HepG2 (cell line): ENCODE data around the gene ACAD8. TPM values are rescaled to one million over a fixed set of nuclear protein-coding genes. Genes with fewer than 3 reads are reported as not detected.

Source experiments
- ATAC-seq: fragments of 200-7000 bp; cut with Tn5 transposase; 3 replicates; pipeline ENCODE4 v1.9.1; 2020; ENCODE audit warnings: mild to moderate bottlenecking, moderate library complexity
- BruUV-seq: library from RNA; stranded (reverse); fragments of 400-500 nt; replicated peaks from 2 replicates; lab custom pipeline; 2021; lab: Mats Ljungman, UMichigan
- CTCF ChIA-PET: fragments of 300-600 bp; formaldehyde crosslinking; extraction: SDS; loops from one replicate; lab custom pipeline; 2021; ENCODE audit warnings: low total read pairs, inconsistent platforms, low intra/inter-chr PET ratio; lab: Yijun Ruan, JAX
- POLR2A ChIA-PET: fragments of 350-600 bp; sonication (Branson Sonifier 250); formaldehyde crosslinking; loops from one replicate; lab custom pipeline; 2020; ENCODE audit warnings: antibody characterized with exemption, inconsistent platforms; lab: Yijun Ruan, JAX
- DNase-seq: peaks from one replicate; pipeline ENCODE4 v3.0.0-alpha.2; 2015; ENCODE audit warnings: low spot score
- FAIRE-seq: peaks from 3 replicates; lab custom pipeline; 2011; peaks lifted over from hg19 to GRCh38; lab: Jason Lieb, UNC
- H2AFZ ChIP-seq: one replicate; pipeline ENCODE4 v1.6.1; 2011; ENCODE audit warnings: low read length, inconsistent platforms
- H3K27ac ChIP-seq: fragments of 300-600 bp; 3 replicates; pipeline ENCODE4 v1.8.0; 2011; ENCODE audit warnings: mixed run types, mild to moderate bottlenecking, mixed read lengths, low read length, inconsistent platforms; ENCODE audit not compliant: insufficient read depth; ENCODE audit errors: extremely low read length
- H3K27me3 ChIP-seq, 2 experiments: fragments of 200-600 bp in 1 of 2; 2 replicates in 1 of 2; 3 replicates in 1 of 2; pipeline versions ENCODE4 v1.6.0 to v1.8.0; 2011; ENCODE audit warnings: low read length in 2 of 2, mild to moderate bottlenecking in 2 of 2, moderate library complexity in 2 of 2, inconsistent platforms in 1 of 2; ENCODE audit not compliant: insufficient read depth in 2 of 2, control insufficient read depth in 1 of 2
- H3K36me3 ChIP-seq, 2 experiments: fragments of 200-600 bp in 1 of 2; replicated peaks in 1 of 2; 2 replicates in 1 of 2; 3 replicates in 1 of 2; pipeline versions ENCODE4 v1.5.1 to v1.8.0; 2011; ENCODE audit warnings: low read length in 2 of 2, inconsistent platforms in 1 of 2; ENCODE audit not compliant: insufficient read depth in 2 of 2, control insufficient read depth in 1 of 2
- H3K4me1 ChIP-seq: 2 replicates; pipeline ENCODE4 v1.5.1; 2012; ENCODE audit warnings: low read length, inconsistent platforms; ENCODE audit not compliant: insufficient read depth
- H3K4me2 ChIP-seq: 2 replicates; pipeline ENCODE4 v1.6.0; 2011; ENCODE audit warnings: low read depth, low read length, inconsistent platforms
- H3K4me3 ChIP-seq, 3 experiments: fragments of 200-600 bp in 1 of 3; sonication (generic), shearing (Covaris generic) in 1 of 3; replicated peaks in 1 of 3; 2 replicates each; pipeline ENCODE4 v1.5.1; 2011 to 2016; ENCODE audit warnings: low read length in 3 of 3, inconsistent platforms in 2 of 3, low read depth in 2 of 3, mild to moderate bottlenecking in 2 of 3, control low read depth in 1 of 3, mixed read lengths in 1 of 3; ENCODE audit not compliant: insufficient read depth in 1 of 3
- H3K79me2 ChIP-seq: one replicate; pipeline ENCODE4 v1.6.1; 2011; ENCODE audit warnings: low read length, inconsistent platforms; ENCODE audit not compliant: insufficient read depth
- H3K9ac ChIP-seq: 2 replicates; pipeline ENCODE4 v1.6.0; 2011; ENCODE audit warnings: mild to moderate bottlenecking, low read depth, low read length, inconsistent platforms; ENCODE audit not compliant: insufficient read depth
- H3K9me3 ChIP-seq: 2 replicates; pipeline ENCODE4 v1.5.1; 2012; ENCODE audit warnings: mild to moderate bottlenecking, low read length
- H4K20me1 ChIP-seq: 2 replicates; pipeline ENCODE4 v1.6.0; 2011; ENCODE audit warnings: inconsistent platforms, mild to moderate bottlenecking, low read length, moderate library complexity; ENCODE audit not compliant: insufficient read depth
- ARNT ChIP-seq: fragments of 450-650 bp; IDR thresholded peaks from 2 replicates; pipeline ENCODE4 v1.6.1; 2017
- CEBPG ChIP-seq: IDR thresholded peaks from 2 replicates; pipeline ENCODE4 v1.6.1; 2016
- CHD4 ChIP-seq: fragments of 200-600 bp; sonication (generic); IDR thresholded peaks from 2 replicates; pipeline ENCODE4 v1.7.0; 2017; ENCODE audit warnings: mild to moderate bottlenecking, low read length, borderline replicate concordance
- HNRNPL ChIP-seq: fragments of 200-400 bp; formaldehyde crosslinking; IDR thresholded peaks from 2 replicates; pipeline ENCODE4 v1.6.1; 2017; ENCODE audit warnings: mild to moderate bottlenecking, low read depth, low read length
- HOXA7 ChIP-seq: sonication (generic); formaldehyde crosslinking; IDR thresholded peaks from 2 replicates; pipeline ENCODE4 v1.8.1; 2022; ENCODE audit warnings: mild to moderate bottlenecking, missing genetic modification reagents, moderate library complexity
- MTA1 ChIP-seq: sonication (generic); formaldehyde crosslinking; IDR thresholded peaks from 2 replicates; pipeline ENCODE4 v1.4.0; 2020; ENCODE audit warnings: missing genetic modification reagents, mild to moderate bottlenecking, borderline replicate concordance
- PRPF4 ChIP-seq: fragments of 200-400 bp; formaldehyde crosslinking; IDR thresholded peaks from 2 replicates; pipeline ENCODE4 v1.6.1; 2016; ENCODE audit warnings: low read length, low read depth; ENCODE audit not compliant: poor library complexity, severe bottlenecking
- ZNF136 ChIP-seq: sonication (generic); formaldehyde crosslinking; IDR thresholded peaks from 2 replicates; pipeline ENCODE4 v1.8.1; 2022; ENCODE audit warnings: low read depth, mild to moderate bottlenecking, moderate library complexity, missing genetic modification reagents
- ZNF230 ChIP-seq: sonication (generic); formaldehyde crosslinking; IDR thresholded peaks from 2 replicates; pipeline ENCODE4 v1.4.0; 2020; ENCODE audit warnings: mild to moderate bottlenecking, missing genetic modification reagents
- ZNF441 ChIP-seq: sonication (generic); formaldehyde crosslinking; IDR thresholded peaks from 2 replicates; pipeline ENCODE4 v1.7.0; 2021; ENCODE audit warnings: missing genetic modification reagents, borderline replicate concordance
- ZNF660 ChIP-seq: sonication (generic); formaldehyde crosslinking; IDR thresholded peaks from 2 replicates; pipeline ENCODE4 v1.5.1; 2020; ENCODE audit warnings: mild to moderate bottlenecking, low read depth, missing genetic modification reagents, borderline replicate concordance
- ZNF7 ChIP-seq: IDR thresholded peaks from 2 replicates; pipeline ENCODE4 v1.6.1; 2016; ENCODE audit warnings: missing biosample characterization, missing genetic modification reagents
- whole genome bisulfite sequencing: methylation state at CpG from one replicate; pipeline ENCODE4 v1.1.6; 2017; ENCODE audit warnings: low lambda C conversion rate; 5-methylcytosine and 5-hydroxymethylcytosine counted together
- in situ Hi-C: cut with HindIII; loops from 2 replicates; pipeline ENCODE4 v1.10.0; 2017; ENCODE audit warnings: low pct_unique_long_range_greater_than_20kb; ENCODE audit not compliant: extremely low pct_ligation_motif_present
- intact Hi-C: fragments of 100-400 bp; cut with micrococcal nuclease; formaldehyde crosslinking; loops from one replicate; pipeline ENCODE4 v1.10.0; 2022; ENCODE audit not compliant: unreplicated experiment
- polyA plus RNA-seq, 8 experiments: library from polyadenylated mRNA; depleted of rRNA in 3 of 8; stranded (reverse) in 7 of 8; unstranded in 1 of 8; fragments of >200 nt; fragmentation: Illumina TruSeq in 4 of 8; extraction: Trizol in 4 of 8; gene quantifications; 2 replicates each; pipeline versions ENCODE4 v1.2.1 to v1.2.3, GENCODE V29; 2011 to 2016; ENCODE audit warnings: low read depth in 4 of 8, missing spikeins in 1 of 8, mixed read lengths in 1 of 8; ENCODE audit not compliant: insufficient read depth in 1 of 8
- total RNA-seq, 5 experiments: library from RNA; depleted of rRNA; stranded (reverse); fragments of >200 nt; fragmentation: Illumina TruSeq; extraction: Trizol; gene quantifications; 2 replicates each; pipeline ENCODE4 v1.2.3, GENCODE V29; 2016; ENCODE audit warnings: low read depth in 1 of 5
- TF ChIP-seq, protein P1 (sequence below): IDR thresholded peaks from 2 replicates; pipeline ENCODE4 v1.4.0; 2020; ENCODE audit warnings: mild to moderate bottlenecking, missing genetic modification reagents
- TF ChIP-seq, protein P2 (sequence below): sonication (generic); formaldehyde crosslinking; IDR thresholded peaks from 2 replicates; pipeline ENCODE4 v1.4.0; 2020; ENCODE audit warnings: low read depth, mild to moderate bottlenecking, missing genetic modification reagents
- TF ChIP-seq, protein P3 (sequence below): IDR thresholded peaks from 2 replicates; pipeline ENCODE4 v1.6.1; 2016; ENCODE audit warnings: mild to moderate bottlenecking
- TF ChIP-seq, protein P4 (sequence below): IDR thresholded peaks from 2 replicates; pipeline ENCODE4 v1.6.1; 2016
- TF ChIP-seq, protein P5 (sequence below): sonication (generic); formaldehyde crosslinking; IDR thresholded peaks from 2 replicates; pipeline ENCODE4 v1.4.0; 2020; ENCODE audit warnings: missing genetic modification reagents; ENCODE audit errors: not compliant biosample characterization

Gene ACAD8
- total and polyA plus RNA-seq, 2 of the 13 experiments (the other 11 are each of a cell fraction or from before 2014, with no cell fraction given) = 13.5 to 20.3 TPM

DNA sequence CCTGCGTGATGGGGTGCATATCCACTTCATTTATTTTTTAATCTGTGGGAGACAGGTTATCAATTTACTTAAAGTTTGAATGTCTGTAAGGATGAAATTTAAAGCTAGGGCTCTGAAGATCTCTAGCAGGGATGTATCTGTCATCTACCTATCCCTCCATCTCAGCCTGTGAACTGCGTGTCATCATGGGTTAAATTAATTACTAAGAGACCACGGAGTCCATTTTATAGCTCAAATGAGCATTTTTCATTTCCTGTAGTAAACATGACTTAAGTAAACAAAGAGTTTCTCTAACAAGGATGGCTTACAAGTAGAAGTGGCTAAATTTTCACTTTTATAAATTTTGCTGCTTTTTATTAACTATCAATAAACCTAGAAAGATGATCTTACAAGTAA is 19.9 kb downstream of the ACAD8 start (continued):
- TF ChIP-seq, protein P1, sequence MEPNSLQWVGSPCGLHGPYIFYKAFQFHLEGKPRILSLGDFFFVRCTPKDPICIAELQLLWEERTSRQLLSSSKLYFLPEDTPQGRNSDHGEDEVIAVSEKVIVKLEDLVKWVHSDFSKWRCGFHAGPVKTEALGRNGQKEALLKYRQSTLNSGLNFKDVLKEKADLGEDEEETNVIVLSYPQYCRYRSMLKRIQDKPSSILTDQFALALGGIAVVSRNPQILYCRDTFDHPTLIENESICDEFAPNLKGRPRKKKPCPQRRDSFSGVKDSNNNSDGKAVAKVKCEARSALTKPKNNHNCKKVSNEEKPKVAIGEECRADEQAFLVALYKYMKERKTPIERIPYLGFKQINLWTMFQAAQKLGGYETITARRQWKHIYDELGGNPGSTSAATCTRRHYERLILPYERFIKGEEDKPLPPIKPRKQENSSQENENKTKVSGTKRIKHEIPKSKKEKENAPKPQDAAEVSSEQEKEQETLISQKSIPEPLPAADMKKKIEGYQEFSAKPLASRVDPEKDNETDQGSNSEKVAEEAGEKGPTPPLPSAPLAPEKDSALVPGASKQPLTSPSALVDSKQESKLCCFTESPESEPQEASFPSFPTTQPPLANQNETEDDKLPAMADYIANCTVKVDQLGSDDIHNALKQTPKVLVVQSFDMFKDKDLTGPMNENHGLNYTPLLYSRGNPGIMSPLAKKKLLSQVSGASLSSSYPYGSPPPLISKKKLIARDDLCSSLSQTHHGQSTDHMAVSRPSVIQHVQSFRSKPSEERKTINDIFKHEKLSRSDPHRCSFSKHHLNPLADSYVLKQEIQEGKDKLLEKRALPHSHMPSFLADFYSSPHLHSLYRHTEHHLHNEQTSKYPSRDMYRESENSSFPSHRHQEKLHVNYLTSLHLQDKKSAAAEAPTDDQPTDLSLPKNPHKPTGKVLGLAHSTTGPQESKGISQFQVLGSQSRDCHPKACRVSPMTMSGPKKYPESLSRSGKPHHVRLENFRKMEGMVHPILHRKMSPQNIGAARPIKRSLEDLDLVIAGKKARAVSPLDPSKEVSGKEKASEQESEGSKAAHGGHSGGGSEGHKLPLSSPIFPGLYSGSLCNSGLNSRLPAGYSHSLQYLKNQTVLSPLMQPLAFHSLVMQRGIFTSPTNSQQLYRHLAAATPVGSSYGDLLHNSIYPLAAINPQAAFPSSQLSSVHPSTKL (CRISPR knock-in tag) = no peak
- TF ChIP-seq, protein P2, sequence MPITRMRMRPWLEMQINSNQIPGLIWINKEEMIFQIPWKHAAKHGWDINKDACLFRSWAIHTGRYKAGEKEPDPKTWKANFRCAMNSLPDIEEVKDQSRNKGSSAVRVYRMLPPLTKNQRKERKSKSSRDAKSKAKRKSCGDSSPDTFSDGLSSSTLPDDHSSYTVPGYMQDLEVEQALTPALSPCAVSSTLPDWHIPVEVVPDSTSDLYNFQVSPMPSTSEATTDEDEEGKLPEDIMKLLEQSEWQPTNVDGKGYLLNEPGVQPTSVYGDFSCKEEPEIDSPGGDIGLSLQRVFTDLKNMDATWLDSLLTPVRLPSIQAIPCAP = no peak
- TF ChIP-seq CHD4 (no peak), PRPF4 (no peak), ZNF660 (no peak)

DNA sequence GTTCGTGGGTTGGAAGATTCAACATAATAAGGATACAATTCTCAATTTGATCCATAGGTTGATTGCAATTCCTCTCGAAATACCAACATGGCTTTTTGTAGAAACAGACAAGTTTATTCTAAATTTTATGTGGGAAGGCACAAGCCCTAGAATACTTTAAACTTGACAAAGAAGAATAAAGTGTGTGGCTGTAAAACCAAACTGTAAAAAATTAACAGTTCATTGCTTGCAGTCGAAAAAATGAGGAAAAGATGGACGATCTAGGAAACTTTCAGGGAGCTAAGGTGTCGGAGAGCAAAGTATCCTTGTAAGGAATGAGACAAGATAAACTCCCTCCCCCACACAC is 21.8 kb downstream of the ACAD8 start:
- H3K9ac ChIP-seq = no peak overlapping the region
- CTCF ChIA-PET = no interaction called here
- peaks cover 6 to 58% of the 10 kb centered on the region in 2 experiments for H3K27me3 ChIP-seq
- TF ChIP-seq, protein P3, sequence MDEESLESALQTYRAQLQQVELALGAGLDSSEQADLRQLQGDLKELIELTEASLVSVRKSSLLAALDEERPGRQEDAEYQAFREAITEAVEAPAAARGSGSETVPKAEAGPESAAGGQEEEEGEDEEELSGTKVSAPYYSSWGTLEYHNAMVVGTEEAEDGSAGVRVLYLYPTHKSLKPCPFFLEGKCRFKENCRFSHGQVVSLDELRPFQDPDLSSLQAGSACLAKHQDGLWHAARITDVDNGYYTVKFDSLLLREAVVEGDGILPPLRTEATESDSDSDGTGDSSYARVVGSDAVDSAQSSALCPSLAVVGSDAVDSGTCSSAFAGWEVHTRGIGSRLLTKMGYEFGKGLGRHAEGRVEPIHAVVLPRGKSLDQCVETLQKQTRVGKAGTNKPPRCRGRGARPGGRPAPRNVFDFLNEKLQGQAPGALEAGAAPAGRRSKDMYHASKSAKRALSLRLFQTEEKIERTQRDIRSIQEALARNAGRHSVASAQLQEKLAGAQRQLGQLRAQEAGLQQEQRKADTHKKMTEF = no peak
- no peak for TF ChIP-seq HOXA7
- no peak for TF ChIP-seq CEBPG
- TF ChIP-seq ZNF136 (CRISPR knock-in tag) = no peak
- TF ChIP-seq HNRNPL = no peak
- TF ChIP-seq ZNF441 = no peak
- TF ChIP-seq ZNF7 = no peak
- no peak for TF ChIP-seq ARNT
- no peak for TF ChIP-seq MTA1 (CRISPR knock-in tag)
- TF ChIP-seq, protein P4, sequence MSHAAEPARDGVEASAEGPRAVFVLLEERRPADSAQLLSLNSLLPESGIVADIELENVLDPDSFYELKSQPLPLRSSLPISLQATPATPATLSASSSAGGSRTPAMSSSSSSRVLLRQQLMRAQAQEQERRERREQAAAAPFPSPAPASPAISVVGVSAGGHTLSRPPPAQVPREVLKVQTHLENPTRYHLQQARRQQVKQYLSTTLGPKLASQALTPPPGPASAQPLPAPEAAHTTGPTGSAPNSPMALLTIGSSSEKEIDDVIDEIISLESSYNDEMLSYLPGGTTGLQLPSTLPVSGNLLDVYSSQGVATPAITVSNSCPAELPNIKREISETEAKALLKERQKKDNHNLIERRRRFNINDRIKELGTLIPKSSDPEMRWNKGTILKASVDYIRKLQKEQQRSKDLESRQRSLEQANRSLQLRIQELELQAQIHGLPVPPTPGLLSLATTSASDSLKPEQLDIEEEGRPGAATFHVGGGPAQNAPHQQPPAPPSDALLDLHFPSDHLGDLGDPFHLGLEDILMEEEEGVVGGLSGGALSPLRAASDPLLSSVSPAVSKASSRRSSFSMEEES (CRISPR knock-in tag) = no peak
- TF ChIP-seq ZNF230 (CRISPR knock-in tag) = no peak
- TF ChIP-seq, protein P5, sequence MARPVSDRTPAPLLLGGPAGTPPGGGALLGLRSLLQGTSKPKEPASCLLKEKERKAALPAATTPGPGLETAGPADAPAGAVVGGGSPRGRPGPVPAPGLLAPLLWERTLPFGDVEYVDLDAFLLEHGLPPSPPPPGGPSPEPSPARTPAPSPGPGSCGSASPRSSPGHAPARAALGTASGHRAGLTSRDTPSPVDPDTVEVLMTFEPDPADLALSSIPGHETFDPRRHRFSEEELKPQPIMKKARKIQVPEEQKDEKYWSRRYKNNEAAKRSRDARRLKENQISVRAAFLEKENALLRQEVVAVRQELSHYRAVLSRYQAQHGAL = no peak

More for the DNA sequence above, 21.8 kb downstream of the ACAD8 start:
- FAIRE-seq (no peak), ATAC-seq (no peak), DNase-seq (no peak)
- no peaks in the 10 kb centered on the region for H4K20me1 ChIP-seq
- no peak overlapping the region for H2AFZ ChIP-seq
- H3K27ac ChIP-seq = no peak overlapping the region
- 4% methylated on average over 5 of the region's 5 CpGs for WGBS
- H3K9me3 ChIP-seq = no peaks in the 10 kb centered on the region
- POLR2A ChIA-PET = no interaction called here
- BruUV-seq = no TSS peak
- no peaks in the 10 kb centered on the region for H3K79me2 ChIP-seq
- in situ Hi-C loops = no loop called here
- intact Hi-C loops = no loop called here
- no peaks in the 10 kb centered on the region for H3K36me3 ChIP-seq
- no peak overlapping the region for H3K4me3 ChIP-seq
- peaks cover 20% of the 10 kb centered on the region for H3K4me1 ChIP-seq
- no peak overlapping the region for H3K4me2 ChIP-seq
